ENCODE results near the gene IRGQ. TPM values are rescaled to one million over a fixed set of nuclear protein-coding genes. Genes with fewer than 3 reads are reported as not detected.

Gene IRGQ
- total RNA-seq, 1 experiment from 2014 or later: 23.3 TPM

DNA sequence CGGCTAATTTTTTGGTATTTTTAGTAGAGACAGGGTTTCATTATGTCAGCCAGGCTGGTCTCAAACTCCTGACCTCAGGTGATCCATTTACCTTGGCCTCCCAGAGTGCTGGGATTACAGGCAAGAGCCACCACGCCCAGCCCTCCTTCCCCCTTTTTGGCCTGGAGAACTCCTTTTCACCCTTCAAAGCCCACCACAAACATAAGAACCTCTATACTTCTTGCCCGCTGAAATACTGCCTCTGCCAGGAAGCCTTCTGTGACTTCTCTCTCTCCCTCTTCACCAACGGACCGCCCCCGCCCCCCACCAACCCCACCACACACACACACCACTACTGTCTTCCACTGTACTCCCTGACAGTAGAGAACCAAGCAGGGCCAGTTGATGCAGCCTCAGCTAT, 21.0 kb upstream of the IRGQ start:
- Histone ChIP-seq H3K9me3 (ENCODE audit: insufficient read depth, low read depth) (no peaks in the 10 kb centered on the region), H3K36me3 (ENCODE audit: low read depth) (peaks cover 4% of the 10 kb centered on the region; the same call in 1 of the 2 replicates), H3K9me2 (ENCODE audit: insufficient read depth) (no peaks in the 10 kb centered on the region), H4K20me1 (ENCODE audit: insufficient read depth) (no peaks in the 10 kb centered on the region), H3K27me3 (ENCODE audit: insufficient read depth, low read depth) (no peaks in the 10 kb centered on the region), H2AFZ (no peak overlapping the region), H3F3A (ENCODE audit: insufficient read depth, low read depth) (peaks cover 16% of the 10 kb centered on the region; the same call in 1 of the 2 replicates), H3K4me3 (no peak overlapping the region), H3K4me2 (no peak overlapping the region), H3K4me1 (replicated peaks; ENCODE audit: insufficient read depth) (peaks cover 9% of the 10 kb centered on the region), H3K27ac (no peak overlapping the region), H3K79me2 (ENCODE audit: low read depth) (peaks cover 31% of the 10 kb centered on the region)
- POLR2A ChIA-PET (ENCODE audit: unreplicated experiment): interaction anchor here (0.9 kb wide), 1 partner anchor 30 kb away, joined by 7 read pairs; no protein-coding TSS in a partner anchor
- no peak for TF ChIP-seq EZH2 (IDR thresholded peaks at IDR 0.05; ENCODE audit: low read depth)
- TF ChIP-seq, protein P1, sequence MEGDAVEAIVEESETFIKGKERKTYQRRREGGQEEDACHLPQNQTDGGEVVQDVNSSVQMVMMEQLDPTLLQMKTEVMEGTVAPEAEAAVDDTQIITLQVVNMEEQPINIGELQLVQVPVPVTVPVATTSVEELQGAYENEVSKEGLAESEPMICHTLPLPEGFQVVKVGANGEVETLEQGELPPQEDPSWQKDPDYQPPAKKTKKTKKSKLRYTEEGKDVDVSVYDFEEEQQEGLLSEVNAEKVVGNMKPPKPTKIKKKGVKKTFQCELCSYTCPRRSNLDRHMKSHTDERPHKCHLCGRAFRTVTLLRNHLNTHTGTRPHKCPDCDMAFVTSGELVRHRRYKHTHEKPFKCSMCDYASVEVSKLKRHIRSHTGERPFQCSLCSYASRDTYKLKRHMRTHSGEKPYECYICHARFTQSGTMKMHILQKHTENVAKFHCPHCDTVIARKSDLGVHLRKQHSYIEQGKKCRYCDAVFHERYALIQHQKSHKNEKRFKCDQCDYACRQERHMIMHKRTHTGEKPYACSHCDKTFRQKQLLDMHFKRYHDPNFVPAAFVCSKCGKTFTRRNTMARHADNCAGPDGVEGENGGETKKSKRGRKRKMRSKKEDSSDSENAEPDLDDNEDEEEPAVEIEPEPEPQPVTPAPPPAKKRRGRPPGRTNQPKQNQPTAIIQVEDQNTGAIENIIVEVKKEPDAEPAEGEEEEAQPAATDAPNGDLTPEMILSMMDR (conservative IDR thresholded peaks at IDR 0.05): no peak
- CTCF ChIA-PET: no interaction called here
- DNase-seq: no peak
- intact Hi-C loops (cut with micrococcal nuclease; ENCODE audit: unreplicated experiment): no loop called here
- BruUV-seq (replicated peaks): no TSS peak

- H3F3A ChIP-seq (ENCODE audit: insufficient read depth, low read depth): peaks cover 11% of the 10 kb centered on the region; the same call in 1 of the 2 replicates
- POLR2A ChIA-PET (ENCODE audit: unreplicated experiment): interaction anchor here (0.9 kb wide), 1 partner anchor 29 kb away, joined by 7 read pairs; no protein-coding TSS in a partner anchor
- DNase-seq: no peak
- H3K4me1 ChIP-seq (replicated peaks; ENCODE audit: insufficient read depth): peaks cover 9% of the 10 kb centered on the region
- no peak overlapping the region for H2AFZ ChIP-seq
- intact Hi-C loops (cut with micrococcal nuclease; ENCODE audit: unreplicated experiment): no loop called here
- H4K20me1 ChIP-seq (ENCODE audit: insufficient read depth): no peaks in the 10 kb centered on the region
- H3K9me3 ChIP-seq (ENCODE audit: insufficient read depth, low read depth): no peaks in the 10 kb centered on the region
- H3K36me3 ChIP-seq (ENCODE audit: low read depth): peaks cover 4% of the 10 kb centered on the region; the same call in 1 of the 2 replicates
- TF ChIP-seq, protein P1 (conservative IDR thresholded peaks at IDR 0.05): no peak
- TF ChIP-seq EZH2 (IDR thresholded peaks at IDR 0.05; ENCODE audit: low read depth): no peak
- H3K27ac ChIP-seq: no peak overlapping the region
- no peak overlapping the region for H3K4me3 ChIP-seq
- no peak overlapping the region for H3K4me2 ChIP-seq
- CTCF ChIA-PET: no interaction called here
- H3K9me2 ChIP-seq (ENCODE audit: insufficient read depth): no peaks in the 10 kb centered on the region
- no TSS peak for BruUV-seq (replicated peaks)
- no peaks in the 10 kb centered on the region for H3K27me3 ChIP-seq (ENCODE audit: insufficient read depth, low read depth)
- peaks cover 31% of the 10 kb centered on the region for H3K79me2 ChIP-seq (ENCODE audit: low read depth)
These were observed 20.4 kb upstream of the IRGQ start for GRCh38 chr19:43616306-43616705.

DNA sequence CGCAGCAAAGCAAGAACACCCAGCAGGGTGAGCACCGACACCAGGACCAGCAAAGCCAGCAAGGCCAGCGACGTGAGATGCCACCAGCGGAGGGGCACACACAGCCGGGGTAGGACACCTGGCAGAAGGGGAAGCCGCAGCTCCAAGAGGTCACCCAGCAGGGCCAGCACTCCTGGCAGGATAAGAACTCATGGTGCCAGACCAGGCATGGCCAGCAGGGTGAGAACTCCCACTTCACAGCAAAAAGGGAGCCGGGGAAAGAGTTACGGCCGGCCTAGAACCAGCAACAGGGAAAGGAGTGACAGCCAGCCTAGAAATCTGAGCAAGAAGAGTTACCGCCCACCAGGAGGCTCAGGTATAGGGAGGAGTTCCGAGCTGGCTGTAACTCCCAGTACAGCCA, 16.4 kb upstream of the IRGQ start:
- POLR2A ChIA-PET (ENCODE audit: unreplicated experiment): no interaction called here
- Histone ChIP-seq H3K79me2 (ENCODE audit: low read depth) (peaks cover 10% of the 10 kb centered on the region; the same call in 1 of the 2 replicates), H3K4me1 (replicated peaks; ENCODE audit: insufficient read depth) (no peaks in the 10 kb centered on the region), H3K27me3 (ENCODE audit: insufficient read depth, low read depth) (no peaks in the 10 kb centered on the region), H3F3A (ENCODE audit: insufficient read depth, low read depth) (peaks cover 11% of the 10 kb centered on the region; the same call in 1 of the 2 replicates), H3K36me3 (ENCODE audit: low read depth) (peaks cover 4% of the 10 kb centered on the region; the same call in 1 of the 2 replicates), H4K20me1 (ENCODE audit: insufficient read depth) (no peaks in the 10 kb centered on the region), H3K9me2 (ENCODE audit: insufficient read depth) (no peaks in the 10 kb centered on the region), H3K4me2 (no peak overlapping the region), H3K27ac (no peak overlapping the region), H3K4me3 (no peak overlapping the region), H2AFZ (no peak overlapping the region), H3K9me3 (ENCODE audit: insufficient read depth, low read depth) (no peaks in the 10 kb centered on the region)
- intact Hi-C loops (cut with micrococcal nuclease; ENCODE audit: unreplicated experiment): no loop called here
- CTCF ChIA-PET: no interaction called here
- TF ChIP-seq, protein P1 (conservative IDR thresholded peaks at IDR 0.05): no peak
- no peak for TF ChIP-seq EZH2 (IDR thresholded peaks at IDR 0.05; ENCODE audit: low read depth)
- BruUV-seq (replicated peaks): no TSS peak
- DNase-seq: no peak

Data from PC-9 (cell line).